Neural cell (in vitro differentiated cells): ENCODE measurements around the gene SVOPL. TPM values are rescaled to one million over a fixed set of nuclear protein-coding genes. Genes with fewer than 3 reads are reported as not detected.

Source experiments
- H2AFZ ChIP-seq: fragments of 200-600, 300-800 bp; sonication (generic), shearing (Covaris generic); 2 replicates; pipeline ENCODE4 v1.6.0; 2014; ENCODE audit warnings: low read depth, mild to moderate bottlenecking, antibody characterized with exemption, low read length, moderate library complexity
- H3F3A ChIP-seq: fragments of 200-600 bp; shearing (Covaris generic); 2 replicates; pipeline ENCODE4 v1.6.1; 2016; ENCODE audit warnings: mild to moderate bottlenecking, moderate library complexity, mixed read lengths, antibody characterized with exemption, low read length; ENCODE audit not compliant: insufficient read depth, poor library complexity, severe bottlenecking
- H3K27ac ChIP-seq: fragments of 200-600, 300-800 bp; sonication (generic), shearing (Covaris generic); 2 replicates; pipeline ENCODE4 v1.5.1; 2014; ENCODE audit warnings: mild to moderate bottlenecking, low read length, moderate library complexity
- H3K27me3 ChIP-seq: fragments of 300-800, 200-600 bp; sonication (generic), shearing (Covaris generic); 2 replicates; pipeline ENCODE4 v1.6.0; 2014; ENCODE audit warnings: mild to moderate bottlenecking, low read depth, low read length, moderate library complexity; ENCODE audit not compliant: insufficient read depth
- H3K36me3 ChIP-seq: fragments of 300-800, 200-600 bp; sonication (generic), shearing (Covaris generic); 2 replicates; pipeline ENCODE4 v1.5.1; 2014; ENCODE audit warnings: mild to moderate bottlenecking, antibody characterized with exemption, low read length, moderate library complexity; ENCODE audit not compliant: insufficient read depth
- H3K4me2 ChIP-seq: fragments of 300-800, 200-600 bp; sonication (generic), shearing (Covaris generic); 2 replicates; pipeline ENCODE4 v1.6.0; 2014; ENCODE audit warnings: mild to moderate bottlenecking, low read length
- H3K4me3 ChIP-seq: fragments of 300-800, 200-600 bp; sonication (generic), shearing (Covaris generic); 2 replicates; pipeline ENCODE4 v1.5.1; 2014; ENCODE audit warnings: mild to moderate bottlenecking, low read length, moderate library complexity
- H3K79me2 ChIP-seq: fragments of 200-600 bp; shearing (Covaris generic); replicated peaks from 2 replicates; pipeline ENCODE4 v1.6.0; 2014; ENCODE audit warnings: mild to moderate bottlenecking, low read length, moderate library complexity; ENCODE audit not compliant: insufficient read depth
- H3K9ac ChIP-seq: fragments of 300-800, 200-600 bp; sonication (generic), shearing (Covaris generic); 2 replicates; pipeline ENCODE4 v1.6.1; 2016; ENCODE audit warnings: mild to moderate bottlenecking, low read length, mixed read lengths
- H3K9me2 ChIP-seq: fragments of 200-600 bp; shearing (Covaris generic); 2 replicates; pipeline ENCODE4 v1.6.1; 2016; ENCODE audit warnings: mild to moderate bottlenecking, low read length, mixed read lengths; ENCODE audit not compliant: insufficient read depth
- H3K9me3 ChIP-seq: fragments of 200-600, 300-800 bp; sonication (generic), shearing (Covaris generic); 2 replicates; pipeline ENCODE4 v1.6.1; 2016; ENCODE audit warnings: mild to moderate bottlenecking, mixed run types, low read length, moderate library complexity, mixed read lengths
- H4K20me1 ChIP-seq: fragments of 200-600 bp; shearing (Covaris generic); 2 replicates; pipeline ENCODE4 v1.6.1; 2016; ENCODE audit warnings: mild to moderate bottlenecking, mixed run types; ENCODE audit not compliant: insufficient read depth
- CTCF ChIP-seq: fragments of 450-650 bp; IDR thresholded peaks from 2 replicates; pipeline ENCODE4 v1.5.1; 2014; ENCODE audit warnings: antibody characterized with exemption, mild to moderate bottlenecking, moderate library complexity; ENCODE audit not compliant: poor library complexity, severe bottlenecking
- EP300 ChIP-seq: fragments of 450-650 bp; conservative IDR thresholded peaks from 2 replicates; pipeline ENCODE4 v1.6.1; 2014; ENCODE audit warnings: antibody characterized with exemption, mild to moderate bottlenecking, moderate library complexity; ENCODE audit not compliant: poor library complexity, severe bottlenecking
- EZH2 ChIP-seq: fragments of 200-600, 300-800 bp; shearing (Covaris generic), sonication (generic); IDR thresholded peaks from 2 replicates; pipeline ENCODE4 v1.6.1; 2014; ENCODE audit warnings: antibody characterized with exemption, low read length, borderline replicate concordance, mild to moderate bottlenecking; ENCODE audit not compliant: insufficient read depth, poor library complexity, severe bottlenecking
- MXI1 ChIP-seq: fragments of 450-650 bp; conservative IDR thresholded peaks from 2 replicates; pipeline ENCODE4 v1.6.1; 2014; ENCODE audit warnings: antibody characterized with exemption, mild to moderate bottlenecking; ENCODE audit not compliant: poor library complexity, severe bottlenecking
- POLR2AphosphoS5 ChIP-seq: IDR thresholded peaks from 2 replicates; pipeline ENCODE4 v1.6.1; 2012
- RAD21 ChIP-seq: fragments of 450-650 bp; conservative IDR thresholded peaks from 2 replicates; pipeline ENCODE4 v1.6.1; 2014; ENCODE audit warnings: antibody characterized with exemption, mild to moderate bottlenecking, moderate library complexity
- SMC3 ChIP-seq: fragments of 450-650 bp; conservative IDR thresholded peaks from 2 replicates; pipeline ENCODE4 v1.6.1; 2014; ENCODE audit warnings: antibody characterized with exemption, mild to moderate bottlenecking, moderate library complexity; ENCODE audit not compliant: poor library complexity
- TAF1 ChIP-seq: IDR thresholded peaks from 2 replicates; pipeline ENCODE4 v1.6.1; 2012; ENCODE audit warnings: low read depth
- polyA plus RNA-seq: library from polyadenylated mRNA; depleted of rRNA; stranded (reverse); fragments of >200 nt; gene quantifications from 2 replicates; pipeline ENCODE4 v1.2.3, GENCODE V29; 2014
- TF ChIP-seq, protein P1 (sequence below): IDR thresholded peaks from 2 replicates; pipeline ENCODE4 v1.6.1; 2012; ENCODE audit warnings: borderline replicate concordance

SVOPL gene
- polyA plus RNA-seq, 1 donor from 2014 or later, result 0.93 TPM

GRCh38 chr7:138695106-138695505 lies 6.1 kb downstream of the SVOPL start:
- no peaks in the 10 kb centered on the region for H4K20me1 ChIP-seq
- H3K79me2 ChIP-seq, result no peaks in the 10 kb centered on the region
- no peak overlapping the region for H2AFZ ChIP-seq
- no peaks in the 10 kb centered on the region for H3K9me3 ChIP-seq
- no peaks in the 10 kb centered on the region for H3F3A ChIP-seq
- TF ChIP-seq EP300 (no peak), RAD21 (no peak), POLR2AphosphoS5 (no peak), MXI1 (no peak), SMC3 (no peak), EZH2 (no peak)
- TF ChIP-seq, protein P1, sequence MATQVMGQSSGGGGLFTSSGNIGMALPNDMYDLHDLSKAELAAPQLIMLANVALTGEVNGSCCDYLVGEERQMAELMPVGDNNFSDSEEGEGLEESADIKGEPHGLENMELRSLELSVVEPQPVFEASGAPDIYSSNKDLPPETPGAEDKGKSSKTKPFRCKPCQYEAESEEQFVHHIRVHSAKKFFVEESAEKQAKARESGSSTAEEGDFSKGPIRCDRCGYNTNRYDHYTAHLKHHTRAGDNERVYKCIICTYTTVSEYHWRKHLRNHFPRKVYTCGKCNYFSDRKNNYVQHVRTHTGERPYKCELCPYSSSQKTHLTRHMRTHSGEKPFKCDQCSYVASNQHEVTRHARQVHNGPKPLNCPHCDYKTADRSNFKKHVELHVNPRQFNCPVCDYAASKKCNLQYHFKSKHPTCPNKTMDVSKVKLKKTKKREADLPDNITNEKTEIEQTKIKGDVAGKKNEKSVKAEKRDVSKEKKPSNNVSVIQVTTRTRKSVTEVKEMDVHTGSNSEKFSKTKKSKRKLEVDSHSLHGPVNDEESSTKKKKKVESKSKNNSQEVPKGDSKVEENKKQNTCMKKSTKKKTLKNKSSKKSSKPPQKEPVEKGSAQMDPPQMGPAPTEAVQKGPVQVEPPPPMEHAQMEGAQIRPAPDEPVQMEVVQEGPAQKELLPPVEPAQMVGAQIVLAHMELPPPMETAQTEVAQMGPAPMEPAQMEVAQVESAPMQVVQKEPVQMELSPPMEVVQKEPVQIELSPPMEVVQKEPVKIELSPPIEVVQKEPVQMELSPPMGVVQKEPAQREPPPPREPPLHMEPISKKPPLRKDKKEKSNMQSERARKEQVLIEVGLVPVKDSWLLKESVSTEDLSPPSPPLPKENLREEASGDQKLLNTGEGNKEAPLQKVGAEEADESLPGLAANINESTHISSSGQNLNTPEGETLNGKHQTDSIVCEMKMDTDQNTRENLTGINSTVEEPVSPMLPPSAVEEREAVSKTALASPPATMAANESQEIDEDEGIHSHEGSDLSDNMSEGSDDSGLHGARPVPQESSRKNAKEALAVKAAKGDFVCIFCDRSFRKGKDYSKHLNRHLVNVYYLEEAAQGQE, result no peak
- H3K4me2 ChIP-seq, result no peak overlapping the region
- no peak overlapping the region for H3K4me3 ChIP-seq
- H3K27me3 ChIP-seq, result no peaks in the 10 kb centered on the region
- no peak overlapping the region for H3K9ac ChIP-seq
- no peaks in the 10 kb centered on the region for H3K9me2 ChIP-seq
- no peak overlapping the region for H3K27ac ChIP-seq
- no peaks in the 10 kb centered on the region for H3K36me3 ChIP-seq

GRCh38 chr7:138691178-138691577 lies 10.0 kb downstream of the SVOPL start:
- Histone ChIP-seq H3K9me2 (no peaks in the 10 kb centered on the region), H3K36me3 (no peaks in the 10 kb centered on the region), H3K27me3 (no peaks in the 10 kb centered on the region), H3K9ac (no peak overlapping the region), H3K9me3 (no peaks in the 10 kb centered on the region), H2AFZ (no peak overlapping the region), H3K79me2 (no peaks in the 10 kb centered on the region), H4K20me1 (no peaks in the 10 kb centered on the region), H3F3A (no peaks in the 10 kb centered on the region), H3K4me2 (no peak overlapping the region), H3K27ac (no peak overlapping the region), H3K4me3 (no peak overlapping the region)
- TF ChIP-seq MXI1 (no peak), POLR2AphosphoS5 (no peak), EZH2 (no peak), EP300 (no peak), CTCF (no peak), TAF1 (no peak), RAD21 (no peak), SMC3 (no peak)
- TF ChIP-seq, protein P1, result no peak
